Colon (tissue), 2 donors: ENCODE measurements around the gene CREBZF.
"Not testable (repeated sequence)": the region's sequence is repeated elsewhere in the genome, so short reads cannot be mapped to it uniquely, and the experiment has no call there.

Source experiments
- FAIRE-seq: peaks from 2 replicates; lab custom pipeline; 2012; peaks lifted over from hg19 to GRCh38; lab: Jason Lieb, UNC
- donor health status: control.
- donor health status: control.

Gene CREBZF

DNA sequence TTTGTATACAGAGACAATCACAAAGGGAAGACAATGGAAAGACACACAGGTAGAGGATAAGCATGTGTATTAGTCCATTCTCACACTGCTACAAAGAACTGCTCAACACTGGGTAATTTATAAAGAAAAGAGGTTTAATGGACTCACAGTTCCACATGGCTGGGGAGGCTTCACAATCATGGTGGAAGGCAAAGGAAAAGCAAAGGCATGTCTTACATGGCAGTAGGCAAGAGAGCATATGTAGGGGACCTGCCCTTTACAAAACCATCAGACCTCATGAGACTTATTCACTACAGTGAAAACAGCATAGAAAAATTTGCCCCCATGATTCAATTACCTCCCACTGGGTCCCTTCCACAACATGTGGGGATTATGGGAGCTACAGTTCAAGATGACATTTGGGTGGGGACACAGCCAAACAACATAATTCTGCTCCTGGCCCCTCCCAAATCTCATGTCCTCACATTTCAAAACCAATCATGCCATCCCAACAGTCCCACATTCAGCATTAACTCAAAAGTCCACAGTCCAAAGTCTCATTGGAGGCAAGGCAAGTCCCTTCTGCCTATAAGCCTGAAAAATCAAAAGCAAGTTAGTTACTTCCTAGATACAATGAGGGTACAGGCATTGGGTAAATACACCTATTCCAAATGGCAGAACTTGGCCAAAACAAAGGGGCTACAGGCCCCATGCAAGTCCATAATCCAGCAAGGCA is 6.2 kb upstream of the CREBZF start:
- FAIRE-seq = not testable (repeated sequence)

DNA sequence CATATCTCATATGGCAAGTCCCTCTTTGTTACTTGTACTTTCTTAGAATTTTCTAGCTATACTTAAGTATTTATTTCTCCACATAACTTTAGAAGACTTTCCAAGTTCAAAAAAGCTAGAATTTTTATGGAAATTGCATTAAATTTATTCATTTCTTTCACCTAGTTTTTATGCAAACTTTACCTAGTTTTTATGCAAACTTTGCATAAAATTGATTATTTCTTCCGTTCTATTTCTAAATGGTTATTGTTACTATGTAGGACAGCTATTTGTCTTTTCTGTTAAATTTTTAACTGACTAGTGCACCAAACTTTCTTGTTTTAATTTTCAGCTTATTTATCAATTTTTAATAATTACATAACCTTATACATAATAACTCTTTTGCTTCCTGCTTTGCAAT is 3.2 kb upstream of the CREBZF start:
- FAIRE-seq = no peak

DNA sequence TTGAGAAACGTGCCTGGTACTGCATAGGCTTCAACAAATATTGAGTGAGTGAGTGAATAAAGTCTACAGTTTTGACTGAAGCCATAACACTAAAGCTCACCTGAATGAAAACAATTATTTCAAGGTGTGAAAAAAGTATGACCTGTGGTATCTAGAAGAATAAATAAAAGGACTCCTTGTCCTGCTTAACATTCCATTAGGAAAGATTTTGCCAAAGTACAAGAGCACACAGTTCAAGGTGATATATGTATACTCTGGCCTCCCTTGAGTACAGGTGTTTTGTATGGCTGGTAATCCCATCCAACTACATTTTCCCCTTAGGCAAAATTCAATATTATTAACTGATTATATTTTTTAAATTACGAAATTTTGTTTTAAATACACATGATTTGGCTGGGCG is 1.8 kb upstream of the CREBZF start:
- FAIRE-seq = no peak

- no peak for FAIRE-seq
Measured at GRCh38 chr11:85665733-85666132, 804 bp upstream of the CREBZF start.

DNA sequence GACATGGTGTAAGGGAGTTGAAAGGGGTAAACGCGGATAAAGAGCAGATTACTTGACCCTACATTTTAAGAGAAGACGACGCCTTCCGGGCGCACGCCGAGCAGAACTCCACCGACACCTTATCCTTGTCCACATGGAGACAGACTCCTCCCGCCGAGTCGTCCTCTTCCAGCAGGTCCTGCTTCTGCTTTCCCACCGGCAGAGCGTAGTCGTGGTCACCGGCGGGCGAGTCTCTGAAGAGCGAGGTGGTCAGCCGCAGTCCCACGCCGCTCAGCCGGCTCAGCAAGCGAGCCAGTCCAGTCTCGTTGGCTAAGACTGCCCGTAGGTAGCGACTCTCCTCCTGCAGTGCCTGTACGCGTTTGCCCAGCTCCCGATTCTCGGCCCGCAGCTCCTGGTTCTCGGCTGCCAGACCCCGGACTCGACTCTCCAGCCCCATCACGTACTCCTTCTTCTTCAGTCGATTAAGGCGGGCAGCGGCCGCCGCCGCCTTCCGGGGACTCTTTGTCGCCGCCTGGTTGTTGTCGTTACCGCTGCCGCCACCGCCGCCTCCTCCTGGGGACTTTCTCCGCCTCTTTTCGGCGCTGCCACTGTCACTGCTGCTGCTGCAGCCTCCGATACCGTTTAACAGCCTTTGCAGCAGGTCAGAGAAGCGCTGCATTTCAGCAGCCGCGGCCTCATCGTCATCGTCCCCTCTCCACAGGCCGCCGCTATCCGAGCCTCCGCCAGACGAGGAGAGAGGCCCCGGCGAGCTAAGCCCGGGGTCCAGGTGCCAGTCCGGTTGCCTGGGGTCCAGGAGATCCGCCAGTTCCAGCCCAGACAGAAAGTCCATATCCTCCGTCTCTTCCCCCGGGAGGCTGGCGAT is 945 bp downstream of the CREBZF start:
- no peak for FAIRE-seq

DNA sequence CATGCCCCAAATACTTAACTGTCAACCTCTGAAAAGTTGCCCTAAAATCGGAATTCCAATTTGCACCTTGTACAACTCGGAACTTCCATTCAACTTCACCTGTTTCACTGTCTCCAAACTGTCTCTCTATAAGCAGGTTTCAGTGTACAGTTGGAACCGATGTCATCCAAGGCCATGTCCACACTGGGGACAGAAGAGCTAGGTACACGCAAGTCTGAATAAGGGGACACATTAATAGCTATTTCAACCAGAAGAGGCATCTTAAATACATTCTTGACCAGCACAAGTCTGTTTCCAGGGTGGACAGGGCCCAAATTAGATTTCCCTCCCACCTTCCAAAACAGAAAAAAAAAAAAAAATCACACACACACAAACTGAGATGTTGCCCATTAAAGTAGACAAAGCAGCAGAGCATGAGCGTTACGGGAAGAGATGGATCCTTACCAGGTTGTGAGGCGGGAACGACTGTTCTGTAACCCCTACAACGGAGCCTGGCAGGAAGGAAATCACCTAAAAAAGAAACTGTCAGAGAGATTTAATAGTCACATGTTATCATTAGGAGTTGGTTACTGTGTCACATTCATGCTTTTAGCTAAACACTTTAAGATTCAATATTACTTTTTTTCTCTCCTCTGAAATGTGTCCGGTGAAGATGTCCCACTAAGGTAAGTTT is 1.7 kb downstream of the CREBZF start:
- no peak for FAIRE-seq

DNA sequence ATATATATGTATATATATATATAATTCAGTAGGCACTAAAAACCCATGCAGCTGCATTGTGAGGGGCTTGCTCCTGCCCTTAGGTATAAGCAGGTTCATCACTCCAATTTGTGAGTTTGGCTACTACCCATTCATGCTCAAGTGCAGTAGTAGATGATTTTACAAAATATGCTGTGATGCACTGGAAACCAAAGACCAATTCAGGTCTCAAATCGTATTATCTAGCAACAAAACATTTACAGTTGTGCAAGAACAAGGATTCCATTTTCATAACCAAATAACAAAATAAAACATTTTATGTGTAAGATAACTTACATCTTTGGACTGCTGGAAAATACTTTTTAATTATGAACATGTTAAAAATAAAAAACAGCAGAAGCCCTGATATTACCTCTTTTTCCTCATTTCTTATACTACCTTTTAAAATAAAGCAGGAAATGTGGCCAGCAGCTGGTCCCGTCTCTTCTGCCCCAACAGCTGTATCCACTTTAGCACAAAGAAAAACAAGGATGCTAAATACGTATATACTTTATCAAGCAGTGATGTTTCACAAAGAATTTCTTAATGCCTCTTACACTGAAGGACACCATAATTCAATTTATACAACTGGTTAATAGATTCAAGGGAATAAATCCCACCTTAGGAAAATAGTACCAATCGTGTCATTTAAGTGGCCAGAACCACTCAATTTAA is 2.8 kb downstream of the CREBZF start:
- no peak for FAIRE-seq

- FAIRE-seq = no peak
Measured at GRCh38 chr11:85658180-85658579, 6.7 kb downstream of the CREBZF start.

- no peak for FAIRE-seq
Measured at GRCh38 chr11:85656777-85657176, 8.2 kb downstream of the CREBZF start.

DNA sequence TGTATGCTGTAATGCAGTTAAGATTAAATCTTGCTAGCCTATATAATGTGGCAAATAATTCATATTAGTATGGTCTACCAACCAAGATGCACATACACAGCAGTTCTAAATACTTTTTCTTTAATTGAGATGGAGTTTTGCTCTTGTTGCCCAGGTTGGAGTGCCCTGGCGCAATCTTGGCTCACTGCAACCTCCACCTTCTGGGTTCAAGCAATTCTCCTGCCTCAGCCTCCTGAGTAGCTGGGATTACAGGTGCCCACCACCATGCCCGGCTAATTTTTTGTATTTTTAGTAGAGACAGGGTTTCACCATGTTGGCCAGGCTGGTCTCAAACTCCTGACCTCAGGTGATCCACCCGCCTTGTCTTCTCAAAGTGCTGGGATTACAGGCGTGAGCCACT is 10.6 kb downstream of the CREBZF start:
- FAIRE-seq = not testable (repeated sequence)

DNA sequence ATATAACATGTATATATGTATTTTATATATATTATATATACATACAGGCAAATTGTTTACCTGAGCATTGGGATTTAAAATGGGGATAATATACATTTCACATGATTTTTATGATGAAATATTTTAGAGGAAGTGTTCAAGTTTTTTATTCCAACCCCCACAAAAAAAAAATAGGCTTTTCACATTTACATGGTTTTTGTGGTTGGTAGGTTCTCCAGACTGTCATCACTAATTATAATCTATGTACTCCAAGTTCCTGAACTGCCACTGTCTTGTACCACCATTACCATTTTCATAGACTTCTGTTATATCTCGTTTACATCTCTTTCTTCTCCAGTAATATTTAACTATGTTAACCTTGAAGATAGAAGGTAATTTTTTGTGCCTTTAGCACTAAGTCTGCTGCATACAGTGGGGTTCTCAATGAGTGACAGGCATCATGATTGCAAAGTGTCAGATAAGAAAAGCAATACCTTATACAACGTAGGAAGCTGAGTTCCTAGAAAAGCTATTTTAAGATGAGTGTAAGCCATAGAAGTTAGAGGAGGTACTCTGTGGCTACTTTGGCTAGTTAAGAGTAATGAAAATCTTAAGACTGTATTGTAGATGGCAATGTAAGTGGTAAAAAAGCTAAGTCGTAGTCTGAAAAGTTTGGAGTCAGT is 12.0 kb downstream of the CREBZF start:
- no peak for FAIRE-seq

DNA sequence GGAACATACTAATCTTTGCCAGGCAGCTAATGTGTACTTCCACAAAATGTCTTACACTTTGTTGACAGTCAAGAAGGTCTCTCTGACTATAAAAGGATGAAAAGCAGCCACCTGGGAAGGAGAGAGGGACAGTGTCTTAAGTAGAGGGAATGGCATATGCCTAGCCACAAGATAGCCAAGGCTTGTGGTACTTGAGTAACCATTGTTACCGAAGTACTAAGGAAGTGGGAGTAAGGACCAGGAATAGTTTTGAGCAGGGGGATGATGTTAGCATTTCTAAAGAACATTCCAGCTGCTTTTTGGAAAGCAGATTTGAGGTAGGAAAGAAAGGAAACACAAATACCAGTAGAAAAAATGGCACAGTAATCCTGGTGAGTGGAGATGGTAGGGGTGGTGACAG is 13.8 kb downstream of the CREBZF start:
- no peak for FAIRE-seq

GRCh38 chr11:85647604-85648299 is 17.2 kb downstream of the CREBZF start, which contains the start of gene TMEM126A:
TMEM126A (plus strand) TSS chr11:85647967; CDS start chr11:85650256, 2,289 bp downstream.
- FAIRE-seq = peak; percentile 51

GRCh38 chr11:85647078-85647477 is 17.9 kb downstream of the CREBZF start:
- FAIRE-seq = no peak

GRCh38 chr11:85643191-85643614 is 21.7 kb downstream of the CREBZF start:
- FAIRE-seq = no peak

GRCh38 chr11:85634747-85635146 is 30.2 kb downstream of the CREBZF start:
- FAIRE-seq = no peak

DNA sequence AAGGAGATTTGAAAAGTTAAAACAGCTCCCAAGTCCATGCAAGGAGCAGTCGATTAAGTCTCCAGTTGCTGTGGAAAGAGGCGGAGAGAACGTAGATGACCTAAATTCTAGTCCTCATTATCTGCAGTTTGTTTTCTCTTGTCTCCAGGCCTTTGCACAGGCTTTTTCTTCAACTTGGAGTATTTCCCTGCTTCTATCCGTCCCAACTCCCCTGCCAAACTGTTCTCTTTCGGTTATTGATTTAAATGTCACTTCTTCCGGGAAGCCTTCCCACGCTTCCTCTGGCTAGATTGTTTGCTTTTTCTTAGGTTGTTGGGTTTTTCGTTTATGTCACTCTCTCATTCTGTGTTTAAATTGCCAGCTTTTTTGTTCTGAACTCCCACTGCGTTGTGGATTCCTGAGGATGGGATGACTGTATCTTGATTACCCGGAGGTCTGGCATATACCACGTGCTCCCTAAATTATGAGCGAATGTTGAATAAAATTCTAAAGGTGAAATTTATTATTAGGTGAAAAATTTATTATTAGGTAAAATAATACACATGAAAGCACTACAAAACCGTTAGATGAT is 36.1 kb downstream of the CREBZF start:
- no peak for FAIRE-seq

DNA sequence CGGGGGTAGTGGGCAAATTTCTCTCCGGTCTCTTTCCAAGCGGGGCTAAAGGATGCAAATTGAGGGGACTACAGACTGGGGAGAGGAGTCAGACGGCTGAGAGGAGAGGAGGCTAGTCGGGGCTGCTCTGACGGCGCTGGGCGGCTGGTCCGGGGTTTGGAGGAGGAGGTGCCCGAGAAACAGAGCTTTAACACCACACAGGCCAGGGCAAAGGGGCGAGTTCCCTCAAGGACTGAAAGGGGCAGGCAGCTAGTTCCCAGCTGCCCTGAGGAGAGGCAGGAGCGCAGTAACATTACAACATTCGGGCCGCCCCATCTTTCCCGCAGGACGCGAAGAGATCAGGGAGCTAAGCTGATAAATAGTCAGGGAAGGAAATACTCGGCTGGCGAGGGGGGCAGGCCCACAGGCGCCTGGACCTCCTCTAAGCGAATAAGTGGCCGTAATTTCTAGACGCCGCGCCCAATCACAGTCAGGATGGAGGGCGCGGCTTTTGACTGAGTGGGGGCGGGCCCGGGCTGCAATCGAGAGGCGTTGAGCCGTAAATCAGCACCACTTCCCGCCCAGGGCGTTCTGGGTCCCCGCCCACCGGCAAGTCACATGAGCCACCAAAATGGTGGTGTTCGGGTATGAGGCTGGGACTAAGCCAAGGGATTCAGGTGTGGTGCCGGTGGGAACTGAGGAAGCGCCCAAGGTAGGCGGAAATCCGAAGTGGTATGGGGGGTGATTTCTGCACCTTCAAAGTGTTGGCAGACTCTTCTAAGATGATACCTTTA is 36.7 kb downstream of the CREBZF start, which contains the start of gene TMEM126B:
TMEM126B (plus strand) TSS at position 596 of the 773 bp plus-strand sequence; CDS start at position 611, 15 bp downstream.
- peak; percentile 58 for FAIRE-seq

DNA sequence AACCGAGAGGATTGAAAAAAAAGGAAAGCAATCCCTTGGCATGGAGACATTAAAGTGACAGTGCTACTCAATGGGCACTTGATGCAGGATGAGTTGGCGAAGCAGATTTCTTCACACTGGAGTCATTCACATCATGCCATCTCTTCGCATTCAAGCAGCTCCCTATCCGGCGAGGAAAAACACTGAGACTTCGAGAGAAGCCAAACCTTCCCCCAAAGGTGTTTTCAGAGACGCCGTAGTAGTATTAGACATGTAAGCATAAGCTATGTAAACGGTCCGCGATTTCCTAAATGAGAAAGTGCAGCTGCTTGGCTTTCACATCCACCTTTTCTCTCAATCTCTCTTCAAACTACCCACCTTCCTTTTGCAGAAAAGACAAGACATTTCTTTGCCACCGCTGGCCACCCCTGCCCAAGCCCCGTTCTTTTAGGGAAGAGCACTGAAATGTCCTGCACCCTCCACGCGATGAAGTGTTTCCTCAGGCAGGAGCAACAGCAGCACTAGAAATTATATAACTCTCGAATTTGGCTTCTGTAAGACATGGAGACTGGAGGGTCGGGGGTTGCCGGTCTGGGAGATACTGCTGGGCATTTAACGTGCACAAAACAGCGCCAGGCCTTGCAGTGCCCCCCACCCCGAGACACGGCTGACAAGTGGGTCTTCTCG is 37.5 kb downstream of the CREBZF start, which contains the start of gene DLG2:
DLG2 (minus strand) TSS at position 13 of the 666 bp plus-strand sequence.
- no peak for FAIRE-seq
